ENCODE results near the gene QRICH1.

- TF ChIP-seq POLR2A (IDR thresholded peaks at IDR 0.05): no peak
- no peak for TF ChIP-seq CTCF (IDR thresholded peaks at IDR 0.05)
Observed at GRCh38 chr3:49110780-49111179, 16.9 kb upstream of the QRICH1 start.

Measured in uterus (tissue), 2 donors.